HG03520 (cell line): ENCODE results near the gene IRAK2.
"Not testable (repeated sequence)": the region's sequence is repeated elsewhere in the genome, so short reads cannot be mapped to it uniquely, and the experiment has no call there.

ENCODE experiments used
- ATAC-seq: cut with Tn5 transposase; IDR thresholded peaks from one replicate; pipeline ENCODE4 v1.9.1; 2021; ENCODE audit warnings: mild to moderate bottlenecking, moderate library complexity; ENCODE audit not compliant: unreplicated experiment

IRAK2 gene

GRCh38 chr3:10160346-10160745 lies 4.4 kb upstream of the IRAK2 start:
- ATAC-seq = no peak

DNA sequence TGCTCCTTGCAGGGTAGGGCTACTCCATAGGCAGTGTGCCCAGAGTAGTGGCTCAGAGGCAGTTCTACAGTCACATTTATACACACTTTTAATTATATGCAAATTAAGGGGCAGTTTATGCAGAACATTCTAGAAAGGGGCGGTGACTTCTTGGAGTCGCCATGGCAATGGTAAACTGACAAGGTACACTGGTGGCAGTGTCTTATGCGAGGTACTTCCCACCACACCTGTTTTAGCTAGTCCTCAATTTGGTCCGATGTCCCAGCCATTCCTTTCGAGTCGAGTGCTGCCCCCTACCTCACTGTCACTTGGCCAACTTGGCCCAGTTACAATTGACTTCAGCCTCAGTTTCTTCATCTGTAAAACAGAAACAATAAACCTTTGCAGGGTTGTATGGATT lies 3.8 kb upstream of the IRAK2 start:
- ATAC-seq = no peak

DNA sequence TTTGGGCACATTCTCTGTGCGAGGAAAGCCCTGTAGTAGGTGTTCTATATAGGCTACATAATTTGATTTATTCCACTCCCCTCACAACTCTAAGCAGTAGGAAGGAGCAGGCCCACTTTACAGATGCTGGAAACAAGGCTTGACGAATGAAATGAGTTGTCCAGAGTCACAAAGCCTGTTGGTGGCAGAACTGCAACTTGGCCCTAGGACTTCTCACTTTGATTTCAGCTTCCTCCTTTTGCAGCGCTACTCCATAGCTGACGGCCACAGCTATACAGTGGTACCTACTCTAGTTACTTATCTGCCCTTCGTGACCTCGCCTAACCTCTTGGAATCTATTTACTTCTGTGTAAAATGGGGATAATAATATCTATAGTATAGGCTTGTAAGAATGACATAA lies 2.5 kb upstream of the IRAK2 start:
- no peak for ATAC-seq

DNA sequence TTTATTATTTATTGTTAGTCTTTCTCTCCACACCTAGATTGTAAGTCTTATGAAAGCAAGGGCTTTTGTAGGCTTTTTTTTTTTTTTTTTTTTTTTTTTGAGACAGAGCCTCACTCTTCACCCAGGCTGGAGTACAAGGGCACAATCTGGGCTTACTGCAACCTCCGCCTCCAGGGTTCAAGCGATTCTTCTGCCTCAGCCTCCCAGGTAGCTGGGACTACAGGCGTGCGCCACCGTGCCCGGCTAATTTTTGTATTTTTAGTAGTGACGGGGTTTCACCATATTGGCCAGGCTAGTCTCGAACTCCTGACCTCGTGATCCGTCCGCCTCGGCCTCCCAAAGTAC lies 546 bp upstream of the IRAK2 start:
- not testable (repeated sequence) for ATAC-seq

DNA sequence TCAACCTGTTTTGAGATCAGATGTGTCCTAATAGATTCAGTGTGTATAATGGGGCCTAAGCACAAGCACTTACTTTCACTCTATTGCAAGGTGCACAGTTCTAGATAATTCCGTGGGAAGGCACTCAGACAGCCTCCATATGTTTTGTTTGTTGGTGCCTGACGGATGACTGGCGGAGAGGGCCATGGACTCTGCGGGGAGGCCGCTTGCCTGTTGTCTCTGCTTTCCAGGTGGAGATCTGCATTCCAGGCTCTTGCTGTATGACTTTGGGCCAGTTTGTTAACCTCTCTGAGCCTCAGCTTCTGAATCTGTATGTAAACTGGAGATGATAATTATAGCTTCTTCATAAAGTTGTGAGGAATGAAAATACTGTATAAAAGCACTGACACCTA lies 1.5 kb downstream of the IRAK2 start:
- no peak for ATAC-seq

GRCh38 chr3:10169000-10169496 lies 4.3 kb downstream of the IRAK2 start:
- ATAC-seq = no peak

DNA sequence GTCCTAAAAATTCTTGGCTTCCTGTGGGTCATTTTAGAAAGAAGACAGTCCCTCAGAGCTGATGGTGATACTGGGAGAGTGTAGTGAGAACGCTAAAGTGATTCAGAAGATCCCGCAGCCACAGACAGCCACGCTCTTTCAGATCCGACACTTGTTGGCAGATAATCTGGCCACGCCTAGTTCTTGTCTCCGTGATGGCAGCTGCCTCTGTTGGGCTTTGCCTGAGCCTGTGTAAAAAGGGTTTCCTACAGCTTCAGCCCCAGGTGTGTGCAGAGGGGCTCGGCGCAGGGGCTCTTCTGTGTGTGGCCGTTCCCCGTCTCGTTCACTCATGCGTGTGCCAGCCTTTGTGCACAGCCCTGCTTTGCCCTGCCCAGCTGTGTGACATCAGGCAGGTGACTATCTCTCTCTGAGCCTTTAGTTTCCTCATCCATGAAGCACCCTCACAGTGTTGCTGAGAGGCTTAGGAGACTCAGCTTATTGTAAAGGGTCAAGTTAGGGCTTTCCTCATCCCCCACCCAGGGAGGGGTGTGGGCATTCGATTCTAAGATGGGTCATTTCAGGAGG lies 6.3 kb downstream of the IRAK2 start:
- no peak for ATAC-seq

DNA sequence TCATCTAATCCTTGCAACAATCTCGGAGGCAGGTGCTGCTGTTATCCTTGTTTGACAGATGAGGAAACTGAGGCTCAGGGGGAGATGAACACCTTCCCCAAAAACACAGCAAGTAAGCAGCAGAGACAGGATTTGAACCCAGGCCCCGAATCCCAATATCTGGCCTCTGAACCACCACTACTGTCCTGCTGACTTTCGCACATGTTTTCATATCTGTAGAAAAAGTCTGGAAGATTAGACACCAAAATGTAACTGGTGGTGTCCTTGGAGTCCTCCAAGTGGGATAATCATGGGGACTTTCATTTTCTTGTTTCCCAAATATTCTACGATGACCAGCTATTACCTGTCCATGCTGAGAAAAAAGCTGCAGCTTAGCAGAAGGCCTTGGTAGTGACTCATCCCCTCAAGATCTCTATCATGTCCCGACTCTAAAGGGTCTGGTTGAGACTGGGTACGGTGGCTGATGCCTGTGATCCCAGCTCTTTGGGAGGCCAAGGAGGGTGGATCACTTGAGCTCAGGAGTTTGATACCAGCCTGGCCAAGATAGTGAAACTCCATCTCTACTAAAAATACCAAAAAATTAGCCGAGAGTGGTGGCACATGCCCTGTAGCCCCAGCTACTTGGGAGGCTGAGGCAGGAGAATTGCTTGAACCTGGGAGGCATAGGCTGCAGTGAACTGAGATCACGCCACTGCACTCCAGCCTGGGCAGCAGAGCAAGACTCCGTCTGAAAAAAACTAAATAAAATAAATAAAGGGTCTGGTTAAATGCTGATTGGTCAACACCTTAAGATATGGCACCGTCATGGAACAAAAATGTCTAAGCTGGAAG lies 8.6 kb downstream of the IRAK2 start:
- no peak for ATAC-seq

GRCh38 chr3:10173926-10174435 lies 9.3 kb downstream of the IRAK2 start:
- ATAC-seq = no peak

DNA sequence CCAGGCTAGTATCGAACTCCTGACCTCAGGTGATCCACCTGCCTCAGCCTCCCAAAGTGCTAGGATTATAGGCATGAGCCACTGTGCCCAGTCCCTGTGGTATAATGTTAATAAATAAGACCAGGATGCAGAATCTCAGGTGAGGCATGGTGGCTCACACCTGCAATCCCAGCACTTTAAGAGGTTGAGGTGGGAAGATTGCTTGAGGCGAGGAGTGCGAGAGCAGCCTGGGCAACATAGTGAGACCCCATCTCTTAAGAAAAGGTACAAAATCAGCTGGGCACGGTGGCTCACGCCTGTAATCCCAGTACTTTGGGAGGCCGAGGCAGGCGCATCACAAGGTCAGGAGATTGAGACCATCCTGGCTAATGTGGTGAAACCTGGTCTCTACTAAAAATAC lies 10.6 kb downstream of the IRAK2 start:
- not testable (repeated sequence) for ATAC-seq

DNA sequence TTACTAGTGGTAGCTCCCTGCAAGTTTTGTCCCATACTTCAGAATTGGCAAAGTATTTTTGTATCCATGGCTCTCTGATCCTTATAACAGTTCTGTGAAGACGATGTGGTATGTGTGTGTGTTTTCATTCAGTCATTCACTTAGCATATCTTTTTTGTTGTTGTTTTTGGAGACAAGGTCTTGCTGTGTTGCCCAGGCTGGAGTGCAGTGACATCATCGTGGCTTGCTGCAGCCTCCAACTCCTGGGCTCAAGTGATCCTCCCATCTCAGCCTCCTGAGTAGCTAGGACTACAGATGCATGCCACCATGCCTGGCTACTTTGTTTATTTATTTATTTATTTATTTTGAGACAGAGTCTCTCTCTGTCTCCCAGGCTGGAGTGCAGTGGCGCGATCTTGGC lies 11.4 kb downstream of the IRAK2 start:
- not testable (repeated sequence) for ATAC-seq

DNA sequence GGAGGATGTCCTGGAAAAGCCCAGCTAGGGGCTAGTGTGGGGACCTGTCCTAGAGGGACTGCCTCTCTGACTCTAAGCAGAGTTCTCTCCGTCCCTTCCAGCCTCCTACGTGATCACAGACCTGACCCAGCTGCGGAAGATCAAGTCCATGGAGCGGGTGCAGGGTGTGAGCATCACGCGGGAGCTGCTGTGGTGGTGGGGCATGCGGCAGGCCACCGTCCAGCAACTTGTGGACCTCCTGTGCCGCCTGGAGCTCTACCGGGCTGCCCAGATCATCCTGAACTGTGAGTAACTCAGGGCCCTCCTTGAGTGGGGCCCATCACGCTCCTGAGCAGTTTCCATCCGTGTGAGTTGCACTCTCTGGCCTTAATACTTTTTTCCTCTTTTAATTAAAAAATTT lies 13.0 kb downstream of the IRAK2 start:
- ATAC-seq = no peak

GRCh38 chr3:10178892-10179291 lies 14.2 kb downstream of the IRAK2 start:
- ATAC-seq = no peak

DNA sequence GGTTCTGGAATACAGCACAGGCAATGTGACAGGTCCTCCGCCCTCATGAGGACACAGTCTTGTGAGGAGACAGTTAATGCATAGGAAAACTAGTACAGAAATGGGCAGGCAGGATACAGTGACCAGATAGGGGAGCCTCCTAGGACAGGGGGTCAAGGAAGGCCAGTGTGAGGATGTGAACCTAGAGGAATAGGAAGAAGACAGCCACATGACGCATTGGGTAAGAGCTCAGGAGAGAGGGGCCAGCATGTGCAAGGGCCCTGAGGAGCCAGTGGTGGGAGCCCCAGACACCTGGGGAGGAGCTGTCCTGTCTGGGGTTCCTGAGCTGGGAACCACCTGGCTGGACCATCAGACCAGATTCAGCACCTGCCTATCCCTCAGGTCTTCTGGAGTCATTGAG lies 15.6 kb downstream of the IRAK2 start:
- no peak for ATAC-seq

- no peak for ATAC-seq
Measured at GRCh38 chr3:10180738-10181295, 16.1 kb downstream of the IRAK2 start.

DNA sequence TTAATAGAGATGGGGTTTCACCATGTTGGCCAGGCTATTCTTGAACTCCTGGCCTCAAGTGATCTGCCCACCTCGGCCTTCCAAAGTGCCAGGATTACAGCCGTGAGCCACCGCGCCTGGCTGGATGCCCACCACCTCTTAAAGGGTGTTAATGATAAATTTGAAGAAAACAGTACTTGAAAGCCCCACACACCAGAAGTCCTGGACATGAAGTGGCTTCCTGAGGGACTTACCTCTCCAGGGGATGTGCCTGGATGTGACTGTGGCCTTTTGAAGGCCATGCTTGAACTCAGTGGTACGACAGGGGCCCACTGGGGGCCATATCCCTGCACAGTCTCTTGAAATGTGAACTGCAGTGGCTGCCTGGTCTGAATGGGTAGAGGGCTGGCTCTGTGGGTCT lies 18.2 kb downstream of the IRAK2 start:
- ATAC-seq = no peak

DNA sequence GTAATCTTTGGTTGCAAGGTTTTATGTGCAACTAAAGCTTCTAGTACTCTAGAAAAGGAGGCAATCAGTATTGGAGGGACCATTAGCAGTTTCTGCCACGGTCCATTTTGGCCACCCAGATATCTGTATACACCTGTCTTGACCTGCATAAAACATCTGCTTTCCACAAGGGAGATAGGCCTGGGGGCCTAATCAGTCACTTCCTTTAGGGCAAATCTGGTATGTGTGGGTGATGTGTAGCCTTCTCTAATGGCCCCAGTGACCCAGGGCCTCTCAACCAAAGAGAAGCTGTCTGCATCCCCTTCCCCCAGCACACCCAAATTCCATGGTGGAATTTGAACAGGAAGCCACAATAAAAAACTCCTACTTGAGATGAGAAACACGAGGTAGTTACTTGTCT lies 19.5 kb downstream of the IRAK2 start:
- ATAC-seq = no peak

DNA sequence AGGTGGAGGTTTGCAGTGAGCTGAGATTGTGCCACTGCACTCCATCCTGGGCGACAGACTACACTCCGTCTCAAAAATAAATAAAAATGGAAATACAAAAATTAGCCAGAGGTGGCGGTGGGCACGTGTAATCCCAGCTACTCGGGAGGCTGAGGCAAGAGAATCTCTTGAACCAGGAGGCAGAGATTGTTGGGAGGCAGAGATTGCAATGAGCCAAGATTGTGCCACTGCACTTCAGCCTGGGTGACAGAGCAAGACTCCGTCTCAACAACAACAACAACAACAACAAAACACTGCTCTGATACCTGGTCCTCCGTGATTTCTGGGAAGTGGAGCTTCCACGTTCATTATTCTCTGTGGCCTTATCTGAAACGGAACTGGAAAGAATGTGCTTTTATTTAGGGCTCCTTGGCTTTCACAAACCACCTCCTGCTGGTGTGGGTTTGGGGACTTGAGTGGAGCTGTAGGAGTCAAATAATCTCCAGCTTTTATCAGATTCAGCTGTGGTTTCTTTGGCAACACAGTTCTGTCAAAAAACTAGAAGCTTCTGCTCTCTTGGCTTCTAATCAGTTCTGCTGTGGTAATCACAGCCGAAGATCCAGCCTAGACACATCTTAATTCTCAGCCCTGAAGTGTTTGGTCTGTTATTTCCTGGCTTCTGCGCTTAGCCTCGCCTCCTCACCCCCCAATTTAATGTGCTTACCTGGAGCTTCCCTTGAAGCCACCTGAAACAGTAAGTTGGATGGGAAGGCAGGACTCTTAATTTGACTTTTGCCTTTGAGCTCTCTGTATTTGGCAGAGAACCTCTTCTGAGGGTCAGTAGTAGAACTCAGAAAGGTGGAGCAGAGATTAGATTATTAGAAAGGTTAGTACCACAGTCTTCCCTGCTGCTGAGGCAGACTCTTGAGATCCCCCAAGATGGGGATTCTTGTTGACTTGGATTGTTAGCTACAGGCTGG lies 21.4 kb downstream of the IRAK2 start:
- ATAC-seq = no peak

DNA sequence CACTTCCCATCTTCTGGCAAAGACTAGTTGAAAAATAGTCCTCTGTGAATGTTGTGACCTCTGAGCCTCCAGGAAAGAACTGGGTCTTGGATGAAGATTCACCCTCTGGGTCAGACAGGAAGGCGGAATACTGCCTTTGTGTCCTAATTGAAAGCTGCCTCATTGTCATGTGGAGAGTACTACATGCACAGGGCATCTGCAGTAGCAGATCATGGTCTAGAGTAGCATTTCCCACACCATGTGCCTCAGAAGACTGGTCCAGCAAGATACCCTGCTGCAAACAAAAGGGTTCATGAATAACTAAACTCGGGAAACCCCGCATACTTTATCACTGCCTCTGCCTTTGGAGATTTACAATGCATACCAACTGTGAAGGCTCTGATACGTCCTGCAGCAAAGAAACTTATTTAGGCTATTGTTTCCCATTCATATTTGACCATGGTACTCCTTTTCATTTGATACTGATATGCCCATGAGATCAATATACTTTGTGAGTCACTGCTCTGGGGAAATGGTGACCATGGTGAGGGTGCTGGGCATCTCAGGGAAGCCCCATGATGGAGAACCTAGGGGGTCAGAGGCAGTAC lies 22.7 kb downstream of the IRAK2 start:
- no peak for ATAC-seq

- ATAC-seq = no peak
Measured at GRCh38 chr3:10187944-10188343, 23.2 kb downstream of the IRAK2 start.
